ENCODE measurements around the gene BEST1. TPM values are rescaled to one million over a fixed set of nuclear protein-coding genes. Genes with fewer than 3 reads are reported as not detected.

The BEST1 gene
- total RNA-seq, 2 donors from 2014 or later: 1.5 to 18.0 TPM

DNA sequence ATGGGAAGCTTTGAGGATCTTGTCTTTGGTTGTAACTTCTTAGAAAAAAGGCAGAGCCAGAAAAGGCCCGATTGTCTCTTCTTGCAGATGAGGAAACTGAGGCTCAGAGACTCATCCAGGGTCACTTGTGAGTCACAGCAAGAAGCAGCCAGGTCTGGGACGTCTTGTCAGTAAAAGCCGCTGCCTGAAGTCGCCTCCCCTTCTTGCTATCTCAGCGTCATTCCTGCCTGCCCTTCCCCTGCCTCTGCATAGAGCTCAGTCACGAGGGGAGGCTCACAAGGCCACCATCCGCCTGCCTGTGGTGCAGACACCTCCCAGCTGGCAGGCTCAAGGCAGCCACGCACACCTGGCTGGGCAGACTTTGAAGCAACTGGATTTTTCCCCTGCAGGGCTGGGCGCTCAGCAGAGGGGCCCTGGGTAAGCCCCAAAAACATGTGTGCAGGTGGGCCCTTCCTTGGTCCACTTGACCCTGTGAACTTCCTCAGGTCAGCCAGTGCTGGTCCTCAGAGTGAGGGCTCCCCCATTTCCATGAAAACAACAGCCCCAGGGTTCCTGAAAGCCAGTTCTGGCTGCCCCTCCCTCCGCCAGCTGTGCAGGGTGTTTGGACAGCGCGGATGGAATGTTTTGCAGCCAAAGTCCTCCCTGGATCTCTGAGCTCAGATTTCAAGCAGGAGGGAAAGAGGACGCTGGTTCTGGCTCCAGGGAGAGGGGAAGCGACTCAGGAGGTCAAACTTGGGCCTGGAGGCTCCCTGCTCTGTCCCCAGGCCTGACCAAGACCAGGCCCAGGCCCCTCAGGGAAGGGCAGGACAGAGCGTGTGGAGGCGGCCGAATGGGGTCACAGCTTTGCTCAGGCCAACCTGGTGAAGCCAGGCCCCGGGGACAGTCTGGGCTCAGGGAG is 26.7 kb upstream of the BEST1 start:
- DNase-seq (ENCODE audit: low spot score): no peak
- TF ChIP-seq POLR2AphosphoS5 (IDR thresholded peaks at IDR 0.05) (peak; percentile 21), POLR2A (IDR thresholded peaks at IDR 0.05) (no peak)
- Histone ChIP-seq H3K9me3 (no peaks in the 10 kb centered on the region), H3K27me3 (replicated peaks; ENCODE audit: insufficient read depth) (no peaks in the 10 kb centered on the region), H3K4me1 (replicated peaks) (no peaks in the 10 kb centered on the region), H3K27ac (peak overlapping the region; percentile 54 to 63), H3K36me3 (no peaks in the 10 kb centered on the region), H3K4me3 (no peak overlapping the region)
- intact Hi-C loops (cut with DNase I): no loop called here
- 27% methylated on average over 18 of the region's 18 CpGs for WGBS

DNA sequence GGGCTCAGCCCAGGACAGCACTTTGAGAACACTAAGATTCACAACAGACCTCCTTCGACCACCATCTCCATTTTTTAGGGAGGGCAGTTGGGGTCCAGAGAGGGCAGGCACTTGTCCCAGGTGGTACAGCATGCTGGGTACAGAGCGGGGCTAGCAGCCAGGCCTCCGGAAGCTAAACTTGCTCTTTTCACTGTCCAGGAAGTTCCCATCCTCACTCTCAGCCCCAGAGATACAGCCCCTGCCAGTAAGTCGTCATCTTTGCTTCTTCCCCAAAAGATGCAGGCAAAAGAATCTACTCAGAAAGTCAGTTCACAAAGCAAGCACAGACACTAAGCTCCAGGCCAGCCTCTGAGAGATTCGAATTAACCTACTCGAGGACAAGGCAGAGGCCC is 26.1 kb upstream of the BEST1 start:
- DNase-seq (ENCODE audit: low spot score): no peak
- TF ChIP-seq, protein P1, sequence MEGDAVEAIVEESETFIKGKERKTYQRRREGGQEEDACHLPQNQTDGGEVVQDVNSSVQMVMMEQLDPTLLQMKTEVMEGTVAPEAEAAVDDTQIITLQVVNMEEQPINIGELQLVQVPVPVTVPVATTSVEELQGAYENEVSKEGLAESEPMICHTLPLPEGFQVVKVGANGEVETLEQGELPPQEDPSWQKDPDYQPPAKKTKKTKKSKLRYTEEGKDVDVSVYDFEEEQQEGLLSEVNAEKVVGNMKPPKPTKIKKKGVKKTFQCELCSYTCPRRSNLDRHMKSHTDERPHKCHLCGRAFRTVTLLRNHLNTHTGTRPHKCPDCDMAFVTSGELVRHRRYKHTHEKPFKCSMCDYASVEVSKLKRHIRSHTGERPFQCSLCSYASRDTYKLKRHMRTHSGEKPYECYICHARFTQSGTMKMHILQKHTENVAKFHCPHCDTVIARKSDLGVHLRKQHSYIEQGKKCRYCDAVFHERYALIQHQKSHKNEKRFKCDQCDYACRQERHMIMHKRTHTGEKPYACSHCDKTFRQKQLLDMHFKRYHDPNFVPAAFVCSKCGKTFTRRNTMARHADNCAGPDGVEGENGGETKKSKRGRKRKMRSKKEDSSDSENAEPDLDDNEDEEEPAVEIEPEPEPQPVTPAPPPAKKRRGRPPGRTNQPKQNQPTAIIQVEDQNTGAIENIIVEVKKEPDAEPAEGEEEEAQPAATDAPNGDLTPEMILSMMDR (IDR thresholded peaks at IDR 0.05): no peak
- TF ChIP-seq POLR2A (IDR thresholded peaks at IDR 0.05) (no peak), POLR2AphosphoS5 (IDR thresholded peaks at IDR 0.05) (no peak)

DNA sequence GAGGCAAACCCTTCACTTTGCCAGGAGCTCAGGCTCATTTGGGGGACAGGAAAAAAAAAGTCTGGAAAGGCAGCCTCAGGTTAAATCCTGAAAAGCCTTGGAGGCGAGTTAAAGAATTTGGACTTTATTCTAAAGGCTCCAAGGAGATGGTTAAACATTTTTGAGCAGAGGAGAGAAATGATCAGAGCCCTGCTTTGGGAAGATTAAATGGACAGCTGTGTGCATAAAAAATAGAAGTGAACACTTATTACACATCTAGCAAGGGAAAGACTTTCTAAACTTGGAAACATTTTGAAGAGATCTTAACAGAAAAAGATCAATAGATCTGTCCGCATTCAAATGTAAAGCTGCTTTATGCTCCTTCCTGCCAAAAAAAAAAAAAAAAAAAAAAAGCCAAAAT is 24.4 kb upstream of the BEST1 start:
- Histone ChIP-seq H3K36me3 (no peaks in the 10 kb centered on the region), H3K27me3 (replicated peaks; ENCODE audit: insufficient read depth) (no peaks in the 10 kb centered on the region), H3K4me1 (replicated peaks) (no peaks in the 10 kb centered on the region), H3K9me3 (no peaks in the 10 kb centered on the region), H3K27ac (no peak overlapping the region), H3K4me3 (no peak overlapping the region)
- intact Hi-C loops (cut with DNase I): no loop called here
- TF ChIP-seq, protein P1 (IDR thresholded peaks at IDR 0.05): no peak
- no peak for DNase-seq (ENCODE audit: low spot score)
- 81% methylated on average over 2 of the region's 2 CpGs for WGBS

More for the DNA sequence above, 26.1 kb upstream of the BEST1 start:
- no peaks in the 10 kb centered on the region for H3K9me3 ChIP-seq
- peak overlapping the region; percentile 54 to 63 for H3K27ac ChIP-seq
- intact Hi-C loops (cut with DNase I): no loop called here
- H3K27me3 ChIP-seq (replicated peaks; ENCODE audit: insufficient read depth): no peaks in the 10 kb centered on the region
- no peaks in the 10 kb centered on the region for H3K4me1 ChIP-seq (replicated peaks)
- 54% methylated on average over 6 of the region's 6 CpGs for whole genome bisulfite sequencing
- H3K36me3 ChIP-seq: no peaks in the 10 kb centered on the region
- H3K4me3 ChIP-seq: no peak overlapping the region

DNA sequence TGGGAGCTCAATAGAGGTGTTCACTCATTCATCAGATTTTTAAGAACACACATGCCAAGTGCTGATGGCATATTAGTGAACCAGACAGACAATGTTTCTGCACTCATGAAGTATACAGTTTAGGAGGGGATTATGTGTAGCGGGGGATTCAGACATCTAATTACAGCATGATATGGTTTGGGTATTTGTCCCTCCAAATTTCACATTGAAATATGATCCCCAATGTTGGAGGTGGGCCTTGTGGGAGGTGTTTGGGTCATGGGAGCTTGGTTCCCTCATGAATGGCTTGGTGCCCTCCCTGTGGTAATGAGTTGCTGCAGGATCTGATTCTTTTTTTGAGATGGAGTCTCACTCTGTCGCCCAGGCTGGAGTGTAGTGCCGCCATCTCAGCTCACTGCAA is 23.9 kb upstream of the BEST1 start:
- DNase-seq (ENCODE audit: low spot score): no peak
- intact Hi-C loops (cut with DNase I): no loop called here
- H3K4me1 ChIP-seq (replicated peaks): no peaks in the 10 kb centered on the region
- WGBS: 82% methylated on average over 3 of the region's 3 CpGs
- H3K4me3 ChIP-seq: no peak overlapping the region
- TF ChIP-seq POLR2A (IDR thresholded peaks at IDR 0.05) (no peak), POLR2AphosphoS5 (IDR thresholded peaks at IDR 0.05) (no peak)
- TF ChIP-seq, protein P1 (IDR thresholded peaks at IDR 0.05): no peak
- no peaks in the 10 kb centered on the region for H3K36me3 ChIP-seq
- no peaks in the 10 kb centered on the region for H3K9me3 ChIP-seq
- no peaks in the 10 kb centered on the region for H3K27me3 ChIP-seq (replicated peaks; ENCODE audit: insufficient read depth)
- H3K27ac ChIP-seq: no peak overlapping the region

DNA sequence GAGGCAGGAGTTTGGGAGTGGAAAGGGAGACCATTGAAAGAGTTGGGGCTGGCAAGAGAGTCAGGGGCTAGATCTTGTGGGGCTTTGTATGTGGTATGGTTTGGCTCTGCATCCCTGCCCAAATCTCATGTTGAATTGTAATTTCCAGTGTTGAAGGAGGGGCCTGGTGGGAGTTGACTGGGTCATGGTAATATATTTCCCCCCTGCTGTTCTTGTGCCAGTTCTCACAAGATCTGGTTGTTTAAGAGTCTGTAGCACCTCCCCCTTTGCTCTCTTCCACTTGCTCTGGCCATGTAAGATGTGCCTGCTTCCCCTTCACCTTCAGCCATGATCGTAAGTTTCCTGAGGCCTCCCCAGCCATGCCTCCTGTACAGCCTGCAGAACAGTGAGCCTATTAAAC is 22.6 kb upstream of the BEST1 start:
- Histone ChIP-seq H3K9me3 (no peaks in the 10 kb centered on the region), H3K27me3 (replicated peaks; ENCODE audit: insufficient read depth) (no peaks in the 10 kb centered on the region), H3K36me3 (no peaks in the 10 kb centered on the region), H3K4me1 (replicated peaks) (no peaks in the 10 kb centered on the region), H3K27ac (no peak overlapping the region), H3K4me3 (no peak overlapping the region)
- TF ChIP-seq, protein P1 (IDR thresholded peaks at IDR 0.05): no peak
- no peak for TF ChIP-seq POLR2AphosphoS5 (IDR thresholded peaks at IDR 0.05)
- no peak for TF ChIP-seq POLR2A (IDR thresholded peaks at IDR 0.05)
- no peak for DNase-seq (ENCODE audit: low spot score)
- intact Hi-C loops (cut with DNase I): no loop called here
- WGBS: 93% methylated on average over 1 of the region's 1 CpG
